ENCODE results near the gene SUSD3.

SUSD3 gene

GRCh38 chr9:93030642-93031628, 27.6 kb upstream of the SUSD3 start:
- no peak for DNase-seq (ENCODE audit: low read depth in 2 of 2)

GRCh38 chr9:93031629-93032430, 26.7 kb upstream of the SUSD3 start:
- DNase-seq (ENCODE audit: low read depth in 2 of 2), result no peak

- DNase-seq (ENCODE audit: low read depth in 2 of 2), result no peak
Observed at GRCh38 chr9:93032545-93032944, 26.0 kb upstream of the SUSD3 start.

GRCh38 chr9:93033531-93033930, 25.0 kb upstream of the SUSD3 start:
- no peak for DNase-seq (ENCODE audit: low read depth in 2 of 2)

GRCh38 chr9:93035106-93035660, 23.3 kb upstream of the SUSD3 start:
- DNase-seq (ENCODE audit: low read depth in 2 of 2), result no peak

GRCh38 chr9:93035821-93036351, 22.6 kb upstream of the SUSD3 start:
- DNase-seq (ENCODE audit: low read depth in 2 of 2), result no peak

- no peak for DNase-seq (ENCODE audit: low read depth in 2 of 2)
Observed at GRCh38 chr9:93036887-93037475, 21.5 kb upstream of the SUSD3 start.

- no peak for DNase-seq (ENCODE audit: low read depth in 2 of 2)
Observed at GRCh38 chr9:93037476-93037971, 21.0 kb upstream of the SUSD3 start.

GRCh38 chr9:93038918-93039317, 19.6 kb upstream of the SUSD3 start:
- DNase-seq (ENCODE audit: low read depth in 2 of 2), result no peak

GRCh38 chr9:93039456-93039855, 19.0 kb upstream of the SUSD3 start:
- DNase-seq (ENCODE audit: low read depth in 2 of 2), result no peak

- no peak for DNase-seq (ENCODE audit: low read depth in 2 of 2)
Observed at GRCh38 chr9:93039976-93040375, 18.5 kb upstream of the SUSD3 start.

- DNase-seq (ENCODE audit: low read depth in 2 of 2), result no peak
Observed at GRCh38 chr9:93040409-93040808, 18.1 kb upstream of the SUSD3 start.

GRCh38 chr9:93041108-93041802, 17.2 kb upstream of the SUSD3 start:
- no peak for DNase-seq (ENCODE audit: low read depth in 2 of 2)

- DNase-seq (ENCODE audit: low read depth in 2 of 2), result no peak
Observed at GRCh38 chr9:93043122-93043521, 15.4 kb upstream of the SUSD3 start.

GRCh38 chr9:93045521-93045920, 13.0 kb upstream of the SUSD3 start:
- no peak for DNase-seq (ENCODE audit: low read depth in 2 of 2)

GRCh38 chr9:93048566-93049448, 9.7 kb upstream of the SUSD3 start:
- no peak for DNase-seq (ENCODE audit: low read depth in 2 of 2)

GRCh38 chr9:93049491-93049890, 9.0 kb upstream of the SUSD3 start:
- DNase-seq (ENCODE audit: low read depth in 2 of 2), result no peak

GRCh38 chr9:93050231-93050630, 8.3 kb upstream of the SUSD3 start:
- DNase-seq (ENCODE audit: low read depth in 2 of 2), result no peak

GRCh38 chr9:93051680-93052089, 6.8 kb upstream of the SUSD3 start:
- DNase-seq (ENCODE audit: low read depth in 2 of 2), result no peak

All from fibroblast of skin of left biceps (primary cell).